GM18861 (cell line): Measurements from ENCODE around the gene CACNA1C.

Source experiments
- ATAC-seq: cut with Tn5 transposase; IDR thresholded peaks from one replicate; pipeline ENCODE4 v1.9.1; 2021; ENCODE audit not compliant: unreplicated experiment

CACNA1C gene

DNA sequence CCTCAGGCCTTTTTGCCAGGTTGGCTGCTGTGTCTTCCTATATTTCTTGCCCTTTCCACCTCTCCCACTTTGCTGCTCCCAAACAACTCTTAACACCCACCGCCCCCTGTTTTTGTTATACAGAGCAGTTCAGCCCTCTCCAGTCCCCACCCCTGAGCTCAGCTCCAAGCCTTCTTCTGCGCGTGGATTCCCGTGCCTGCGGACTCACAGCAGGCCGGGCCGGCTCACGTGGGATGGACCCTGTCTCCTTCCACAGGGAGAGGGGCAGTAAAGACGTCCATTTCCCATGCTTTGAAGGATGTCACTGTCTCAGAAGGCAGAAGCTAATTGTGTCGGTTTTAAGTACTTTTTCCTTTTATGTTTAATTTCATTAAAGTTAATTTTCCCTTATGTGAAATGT, 139.4 kb downstream of the CACNA1C start:
- no peak for ATAC-seq

DNA sequence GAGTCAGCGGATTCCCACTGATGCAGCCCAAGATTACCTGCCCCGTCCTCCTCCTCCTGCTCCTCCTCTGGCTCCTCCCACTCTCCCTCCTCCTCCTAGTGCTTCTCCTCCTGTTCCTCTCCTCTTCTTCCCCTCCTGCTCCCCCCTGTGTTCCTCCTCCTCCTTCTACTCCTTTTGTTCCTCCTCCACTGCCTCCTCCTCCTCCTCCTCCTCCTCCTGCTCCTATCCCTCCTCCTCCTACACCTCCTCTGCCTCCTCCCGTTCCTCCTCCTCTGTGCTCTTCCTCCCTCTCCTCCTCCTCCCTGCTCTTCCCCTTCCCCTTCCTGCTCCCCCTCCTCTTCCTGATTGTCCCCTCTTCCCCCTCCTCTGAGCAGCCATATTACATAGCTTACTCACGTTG, 141.3 kb downstream of the CACNA1C start:
- no peak for ATAC-seq

DNA sequence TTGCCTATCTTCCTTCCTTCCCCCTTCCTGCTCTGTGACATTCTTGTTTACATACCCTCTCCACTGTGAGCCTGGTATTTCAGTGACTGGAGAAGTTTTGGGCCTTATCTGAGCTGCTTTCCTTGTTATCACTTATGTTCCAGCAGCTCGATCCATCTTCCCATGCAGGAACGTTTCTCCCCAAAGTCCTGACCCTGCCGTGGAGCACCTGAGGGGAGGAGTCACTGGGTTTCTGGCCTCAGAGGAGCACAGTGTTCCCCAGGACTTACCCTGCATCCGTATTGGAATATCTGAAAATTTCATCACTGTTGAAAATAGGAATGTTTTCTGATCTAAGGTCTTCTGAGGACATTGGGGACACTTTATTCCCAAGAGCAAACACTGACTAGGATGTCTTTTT, 141.8 kb downstream of the CACNA1C start:
- no peak for ATAC-seq

DNA sequence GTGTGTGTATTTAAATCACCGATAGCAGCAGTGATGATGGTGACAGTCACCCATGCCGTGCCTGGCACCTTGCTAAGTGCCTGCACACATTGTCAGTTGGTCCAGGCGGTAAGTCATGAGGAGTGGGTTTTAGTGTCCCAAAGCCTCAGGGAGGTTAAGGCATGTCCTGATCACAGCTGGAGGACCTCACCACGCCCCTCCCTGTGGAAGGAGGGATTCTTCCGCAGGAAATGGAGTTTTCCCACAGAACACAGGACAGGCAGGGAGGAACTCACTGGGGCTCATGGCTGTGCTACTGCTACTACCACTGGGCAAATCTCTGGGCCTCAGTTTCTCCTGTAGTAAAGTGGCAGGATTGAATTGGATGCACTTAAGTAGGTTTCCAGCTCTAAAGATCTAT, 142.3 kb downstream of the CACNA1C start:
- no peak for ATAC-seq

DNA sequence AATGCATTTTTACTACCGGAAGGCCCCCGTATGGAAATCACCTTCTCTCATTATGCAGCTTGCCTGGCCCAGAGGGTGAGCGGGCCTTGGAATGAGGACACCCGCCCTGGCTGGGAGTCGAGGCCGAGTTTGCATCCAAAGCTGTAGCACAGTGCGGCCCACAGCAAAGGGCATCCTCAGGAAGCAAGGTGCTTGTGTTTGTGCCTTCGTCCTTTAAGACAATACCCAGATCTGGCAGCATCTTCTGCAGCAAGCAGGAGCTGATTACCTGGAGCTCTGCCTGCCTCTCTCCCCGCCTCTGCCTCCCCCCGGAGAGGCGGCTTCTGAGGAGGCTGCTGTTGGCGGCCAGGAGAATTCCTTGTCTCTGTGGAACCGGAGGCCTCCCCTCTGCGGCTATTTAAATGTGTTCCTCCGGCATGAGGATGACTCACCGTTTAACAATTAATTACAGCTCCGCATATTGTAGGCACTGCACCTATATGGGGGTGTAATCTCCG, 145.3 kb downstream of the CACNA1C start:
- no peak for ATAC-seq

DNA sequence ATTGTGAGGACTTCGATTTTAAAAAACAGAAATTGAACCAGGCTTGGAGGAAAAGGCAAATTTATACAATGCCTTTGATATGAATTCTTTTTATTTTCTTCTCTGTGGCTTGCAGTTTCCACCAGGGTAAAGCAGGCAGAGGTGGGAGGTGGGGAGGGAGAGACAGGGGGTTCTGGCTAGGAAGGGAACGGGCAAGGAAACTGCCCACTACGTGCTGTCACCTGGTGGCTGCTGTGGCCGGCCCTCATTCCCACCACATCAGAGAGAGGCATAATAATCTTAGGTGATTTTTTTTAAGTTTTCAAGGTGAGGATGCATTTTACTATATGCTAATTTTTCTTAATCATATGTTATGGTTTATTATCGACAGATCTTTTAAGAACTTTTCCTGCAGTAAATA, 145.8 kb downstream of the CACNA1C start:
- no peak for ATAC-seq

DNA sequence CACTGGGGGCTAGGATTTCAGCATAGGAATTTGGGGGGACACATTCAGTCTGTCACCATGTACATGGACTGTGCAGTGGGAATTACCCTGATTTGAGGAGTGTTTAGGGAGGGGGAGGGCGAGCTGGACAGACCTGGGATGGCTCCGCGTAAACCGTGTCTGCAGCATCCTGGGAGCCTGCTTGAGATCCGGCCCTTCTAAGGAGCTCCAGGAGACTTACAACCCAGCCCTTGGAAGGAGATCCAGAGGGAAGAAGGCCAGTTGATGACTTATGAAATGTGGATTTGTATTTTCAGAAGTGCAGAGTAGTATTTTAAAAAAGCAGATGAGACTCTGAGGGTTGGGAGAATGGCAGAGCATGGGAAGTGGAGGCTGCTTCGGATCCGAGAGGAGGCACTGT, 153.2 kb downstream of the CACNA1C start:
- no peak for ATAC-seq

DNA sequence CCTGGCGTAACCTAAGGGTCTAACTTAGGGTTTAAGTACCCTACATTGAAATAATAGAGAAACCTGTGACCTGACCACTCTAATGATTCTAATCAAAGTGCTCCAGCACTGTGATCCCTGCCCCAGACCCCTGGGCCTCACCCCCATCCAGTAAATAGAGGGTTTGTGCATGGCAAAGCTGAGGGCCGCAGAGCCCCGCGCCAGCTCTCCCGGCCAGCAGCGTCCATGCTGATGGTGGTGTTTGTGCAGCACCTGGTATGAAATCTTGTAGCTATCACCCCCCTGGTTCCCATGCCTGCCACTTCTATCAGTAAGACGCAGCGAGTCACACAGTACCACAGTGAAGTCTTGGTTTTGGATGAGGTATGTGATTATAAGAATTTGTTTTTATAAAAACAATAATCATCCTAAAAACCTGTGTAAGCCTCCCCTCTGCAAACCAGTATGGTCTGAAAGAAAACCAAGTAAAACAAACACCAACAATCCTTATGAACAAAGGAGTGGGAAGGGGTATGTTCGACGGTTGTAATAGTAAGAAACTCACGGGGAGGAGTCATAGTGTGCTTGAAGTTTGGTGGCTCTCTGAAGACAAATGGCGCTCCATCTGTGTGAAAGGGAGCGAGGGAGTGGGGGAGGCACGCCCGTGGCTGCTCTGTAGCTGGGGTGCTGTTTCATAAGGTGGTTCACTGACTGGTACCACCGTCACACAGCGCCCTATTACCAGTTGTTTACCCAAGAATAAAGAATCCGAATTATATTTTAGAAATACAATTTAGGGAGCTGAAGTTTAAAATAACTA, 156.2 kb downstream of the CACNA1C start:
- no peak for ATAC-seq

DNA sequence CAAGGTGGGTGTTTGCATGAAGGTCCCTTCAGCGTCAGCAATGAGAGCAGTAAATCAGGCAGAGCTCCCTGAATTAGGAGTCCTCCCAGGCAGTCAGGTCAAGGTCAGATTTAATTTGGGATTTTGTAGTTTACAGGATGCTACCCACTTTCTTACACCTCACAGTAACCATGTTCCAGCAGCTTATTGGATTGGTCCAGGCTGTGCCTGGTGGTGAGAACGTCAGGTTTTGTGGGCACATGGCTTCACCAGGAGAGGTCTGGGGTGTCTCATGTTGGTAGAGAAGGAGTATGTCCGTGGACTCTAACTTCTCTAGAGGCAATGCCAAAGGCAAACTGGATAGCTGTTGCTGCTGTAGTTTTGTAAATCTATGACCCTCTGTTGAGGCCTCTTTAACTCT, 158.3 kb downstream of the CACNA1C start:
- ATAC-seq: no peak

DNA sequence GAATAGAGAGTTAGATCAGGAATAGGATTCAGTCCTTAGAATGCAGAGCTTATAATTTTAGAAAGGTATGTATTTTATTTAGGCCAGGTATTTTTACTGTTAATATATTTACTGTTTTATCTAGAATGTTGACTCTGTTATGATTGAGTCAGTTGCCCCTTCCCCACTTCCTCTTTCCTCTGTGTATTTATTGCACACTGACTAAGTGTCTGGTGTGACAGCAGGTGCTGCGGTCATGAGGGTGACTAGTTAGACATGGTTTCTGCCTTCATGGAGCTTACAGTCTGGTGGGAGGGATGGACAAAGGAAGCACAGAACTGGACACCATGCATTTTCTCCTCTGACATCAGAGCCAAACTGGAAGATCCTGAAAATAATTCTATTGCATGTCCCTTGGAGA, 159.8 kb downstream of the CACNA1C start:
- no peak for ATAC-seq

DNA sequence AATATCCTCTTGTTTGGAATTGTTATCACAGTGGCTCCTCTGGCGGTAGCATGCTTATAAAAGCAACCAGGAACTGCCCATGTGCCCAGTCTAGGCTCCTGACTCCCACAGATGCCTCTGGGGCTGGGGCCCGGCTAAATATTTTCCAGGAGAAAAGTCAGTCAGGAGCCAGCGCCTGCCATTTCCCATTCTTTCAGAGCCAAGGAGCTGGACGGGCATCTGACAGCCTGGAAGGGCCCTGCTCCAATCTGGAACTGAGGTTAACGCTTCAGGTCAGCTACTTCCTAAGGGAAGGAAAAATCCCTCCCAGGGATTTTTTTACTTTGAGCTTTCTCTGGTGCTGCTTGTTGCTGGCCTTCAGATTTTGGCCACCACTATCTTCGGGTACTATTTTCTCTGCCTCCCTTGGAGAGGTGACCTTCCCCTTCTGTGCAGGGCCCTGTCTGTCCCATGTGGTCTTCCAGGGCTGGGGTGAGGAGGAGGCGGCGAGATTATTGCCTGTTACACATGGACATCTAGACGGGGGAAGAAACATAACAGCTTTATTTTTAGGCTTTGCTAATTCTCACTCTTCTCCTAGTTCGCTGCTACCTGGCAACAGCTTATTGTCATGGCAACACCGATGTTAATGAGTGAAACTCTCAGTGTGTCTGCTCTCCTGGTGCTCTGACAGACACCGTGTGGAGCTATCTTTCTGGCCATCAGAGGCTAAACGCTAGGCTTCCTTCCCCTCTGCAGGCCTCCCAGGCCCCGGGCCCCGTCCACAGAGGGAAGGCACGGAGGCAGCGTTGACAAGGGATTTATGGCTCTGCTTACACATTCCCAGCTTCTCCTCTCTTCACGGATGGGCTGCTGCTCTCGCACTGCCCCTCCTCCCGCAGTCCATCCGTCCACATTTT, 160.4 kb downstream of the CACNA1C start:
- ATAC-seq: no peak

DNA sequence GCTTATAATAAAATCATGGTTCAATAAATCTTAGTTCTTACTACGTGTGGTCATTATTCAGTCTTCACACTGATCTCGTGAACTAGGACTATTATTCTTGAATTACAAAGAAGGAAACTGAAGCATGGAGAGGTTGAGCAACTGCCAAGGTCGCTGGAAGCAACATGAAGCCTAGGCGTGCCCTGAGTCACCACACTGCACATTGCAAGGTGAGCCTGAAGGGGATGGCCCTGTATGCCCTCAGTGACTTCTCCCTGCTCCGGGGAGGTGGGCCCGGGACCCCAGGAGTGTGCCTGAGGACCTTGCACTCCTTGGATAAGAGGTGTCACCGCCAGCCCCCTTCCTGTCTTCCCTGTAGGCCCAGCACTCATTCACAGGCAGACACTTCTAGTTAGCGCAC, 161.6 kb downstream of the CACNA1C start:
- ATAC-seq: no peak

DNA sequence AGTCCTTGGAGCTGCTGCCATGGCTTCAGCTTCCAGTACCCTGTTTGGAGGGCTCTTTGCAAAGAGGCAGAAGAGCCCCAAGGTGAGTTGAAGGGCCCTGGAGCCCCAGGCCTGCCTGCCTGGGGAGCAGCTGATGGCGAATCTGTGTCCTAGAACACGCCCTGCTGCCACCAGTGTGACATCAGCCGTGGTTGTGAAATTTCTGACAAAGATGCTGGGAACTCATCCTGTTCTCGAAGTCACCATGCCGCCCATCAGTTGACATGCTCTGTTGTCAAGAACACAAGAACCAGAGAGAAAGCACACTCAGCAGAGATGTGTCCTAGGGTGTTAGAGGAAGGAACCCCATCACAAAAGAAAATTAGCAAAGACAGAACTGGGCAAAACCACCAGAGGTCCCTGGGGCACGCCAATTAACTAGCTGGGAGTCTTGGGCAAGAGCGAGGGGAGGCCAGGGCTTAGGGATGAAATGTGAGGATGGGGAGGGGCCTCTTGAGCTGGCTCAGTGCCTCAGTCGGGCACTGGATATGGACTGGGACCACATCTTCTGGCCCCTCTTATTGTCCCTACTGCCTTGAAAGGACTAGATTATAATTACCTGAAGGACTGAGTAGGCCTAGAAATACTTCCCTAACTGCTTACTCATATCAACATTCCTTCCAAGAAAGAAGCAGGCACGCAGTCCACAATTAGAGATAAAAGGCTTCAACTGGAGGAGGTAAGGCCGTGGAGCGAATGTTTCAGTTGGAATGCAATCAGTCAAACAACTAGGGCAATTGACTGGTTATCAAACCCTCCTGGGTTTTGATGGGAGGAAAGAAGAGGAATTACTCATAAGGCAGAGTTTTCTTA, 163.1 kb downstream of the CACNA1C start:
- no peak for ATAC-seq

DNA sequence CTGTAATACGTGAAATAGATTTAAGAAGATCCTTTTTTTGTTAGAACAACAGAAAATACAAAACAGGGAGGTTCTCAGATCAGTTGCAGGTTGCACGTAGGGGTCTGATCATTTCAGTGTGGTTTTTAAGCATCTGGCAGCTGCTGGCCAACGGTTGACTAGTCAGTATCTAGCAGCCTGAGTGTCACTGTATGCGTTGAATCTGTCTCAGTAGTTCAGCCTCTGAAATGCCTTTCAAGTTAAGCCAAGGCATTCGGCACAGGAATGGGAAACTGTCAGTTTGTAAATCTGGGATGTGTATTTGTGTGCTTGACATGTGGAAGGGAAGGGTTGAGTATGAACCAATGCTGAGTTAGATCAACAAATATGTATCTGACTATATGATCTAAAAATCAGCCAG, 165.9 kb downstream of the CACNA1C start:
- no peak for ATAC-seq

DNA sequence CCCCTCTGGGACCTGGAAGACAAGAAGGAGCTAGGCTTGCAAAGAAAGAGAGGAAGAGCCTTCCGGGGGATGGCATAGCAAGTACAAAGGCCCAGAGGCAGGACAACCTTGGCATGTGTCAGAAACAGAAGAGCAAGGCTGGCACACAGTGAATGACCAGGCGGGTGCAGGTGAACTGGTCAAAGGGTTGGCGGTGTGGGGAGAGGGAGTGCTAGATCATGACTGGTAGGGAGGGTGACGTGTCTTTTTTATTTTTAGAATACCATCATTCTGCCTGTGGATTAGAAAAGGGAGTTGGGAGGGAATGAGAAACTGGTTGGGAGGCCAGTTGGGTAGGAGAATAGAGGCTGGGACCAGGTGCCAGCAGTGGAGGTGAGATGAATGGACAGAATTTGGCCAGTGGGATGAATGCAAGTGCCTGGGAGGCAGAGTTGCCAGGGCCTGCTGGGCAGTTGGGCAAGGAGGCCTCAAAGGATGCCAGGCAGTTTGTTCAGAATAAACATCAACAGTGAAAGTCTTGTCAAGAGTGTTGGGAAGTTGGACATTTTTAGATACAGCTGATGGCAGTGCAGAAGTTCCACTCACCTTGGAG, 168.3 kb downstream of the CACNA1C start:
- no peak for ATAC-seq

DNA sequence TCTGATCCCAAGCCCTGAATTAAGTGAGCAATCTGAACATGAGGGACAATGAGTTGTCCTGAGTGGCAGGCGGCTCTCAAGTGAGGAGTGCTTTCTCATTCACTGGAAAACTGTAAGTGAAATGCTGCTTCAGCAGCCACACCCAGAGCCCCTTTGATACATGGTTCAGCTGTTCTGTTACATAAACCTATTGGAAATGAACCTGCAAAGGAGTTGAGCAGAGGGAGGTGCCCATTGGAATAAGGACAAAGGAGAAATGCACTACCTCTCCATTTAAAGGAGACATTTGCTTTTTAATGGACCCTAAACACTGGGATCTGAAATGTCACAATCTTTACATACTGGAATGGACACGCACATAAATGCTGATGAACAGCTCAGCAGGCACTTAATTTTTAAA, 169.9 kb downstream of the CACNA1C start:
- ATAC-seq: no peak

DNA sequence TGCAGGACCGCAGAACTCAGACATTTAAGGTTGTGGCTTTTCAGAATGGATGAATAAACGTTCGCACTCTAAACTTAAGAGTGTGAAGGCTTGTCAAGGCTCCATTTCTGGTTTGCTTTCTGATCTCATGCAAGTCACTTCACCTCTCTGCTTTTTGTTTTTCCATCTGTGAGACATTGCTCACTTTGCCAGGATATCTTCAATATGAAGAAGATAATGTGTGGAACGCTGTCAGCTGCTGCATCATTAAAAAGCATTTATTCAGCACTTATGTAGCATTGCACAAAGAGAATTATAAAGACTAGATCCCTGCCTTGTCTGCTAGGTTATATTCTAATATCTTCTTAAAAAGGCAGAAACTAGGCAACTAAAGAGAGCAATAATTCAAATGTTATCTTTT, 172.2 kb downstream of the CACNA1C start:
- no peak for ATAC-seq

DNA sequence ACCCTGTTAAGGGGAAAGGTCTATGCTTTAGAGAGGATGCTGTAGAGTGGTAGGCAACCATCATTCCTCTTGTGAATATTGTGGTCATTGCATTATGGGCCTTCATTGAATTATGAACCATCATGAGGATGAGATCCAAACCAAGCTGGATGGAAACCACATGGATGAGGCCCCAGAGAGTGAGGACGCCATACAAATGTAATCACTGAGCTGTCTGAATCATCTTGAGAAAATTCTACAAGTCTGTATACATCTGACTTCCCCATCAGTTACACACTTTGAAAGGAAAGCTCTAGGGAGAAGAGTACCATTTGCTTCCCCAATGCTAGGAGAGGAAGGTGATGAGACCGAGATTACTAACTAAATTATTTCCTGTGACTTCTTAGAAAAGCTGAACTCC, 172.9 kb downstream of the CACNA1C start:
- ATAC-seq: no peak

DNA sequence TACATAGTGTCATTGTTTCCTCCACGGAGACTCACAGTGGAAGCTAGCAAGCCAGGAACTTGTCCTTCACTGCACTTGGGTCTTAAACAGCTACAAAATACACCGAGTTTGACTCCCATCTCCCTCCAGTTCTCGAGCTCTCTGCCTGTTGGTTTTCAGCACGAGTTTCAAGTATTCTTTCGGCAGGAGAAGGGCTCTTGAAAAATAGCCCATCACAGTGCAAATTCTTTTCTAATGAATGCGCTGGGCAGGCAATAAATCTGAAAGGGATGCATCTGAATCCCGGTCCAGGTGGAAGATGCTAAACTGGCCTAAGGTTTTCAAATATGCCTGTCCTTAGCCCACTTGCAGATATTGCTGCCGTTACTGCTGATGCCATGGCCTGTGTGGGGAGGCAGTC, 173.9 kb downstream of the CACNA1C start:
- ATAC-seq: no peak

DNA sequence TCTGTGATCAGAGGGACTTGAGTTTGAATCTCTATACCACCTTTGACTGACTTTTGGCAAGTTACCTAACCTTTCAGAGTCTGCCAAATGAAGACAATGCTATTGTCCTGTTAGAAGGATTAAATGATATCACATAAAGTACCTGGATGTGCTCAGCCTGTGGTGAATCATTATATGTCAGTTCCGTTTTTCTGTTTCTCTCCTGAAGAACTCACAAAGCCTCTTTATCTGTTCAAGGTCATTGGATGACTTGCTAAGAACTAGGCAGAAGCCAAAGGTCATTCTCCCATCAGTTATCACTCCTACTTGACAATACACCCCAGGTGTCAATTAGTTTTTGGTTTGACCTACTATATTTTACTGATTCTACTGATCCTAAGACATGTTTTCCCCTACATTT, 174.6 kb downstream of the CACNA1C start:
- ATAC-seq: no peak

DNA sequence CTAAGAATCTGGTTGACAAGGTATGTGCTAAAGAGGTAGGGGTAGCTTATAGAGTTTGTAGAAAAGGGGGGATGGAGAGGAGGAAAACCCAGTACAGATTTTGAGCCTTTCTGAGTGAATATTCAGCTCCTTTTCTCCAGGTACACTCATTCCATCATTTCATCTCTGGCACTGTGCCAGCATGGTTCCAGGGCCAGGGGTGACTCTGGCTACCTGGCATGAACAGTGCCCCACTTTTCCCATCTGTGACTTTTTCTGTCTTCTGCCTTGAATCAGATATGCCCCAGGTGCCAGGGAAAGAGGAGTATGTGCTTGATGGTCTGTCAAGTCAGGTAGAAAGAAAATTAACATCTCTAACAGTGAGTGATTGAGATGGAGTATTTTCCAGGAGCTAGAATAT, 175.7 kb downstream of the CACNA1C start:
- no peak for ATAC-seq
